H1 (cell line): ENCODE data around the gene ZDHHC9. TPM values are rescaled to one million over a fixed set of nuclear protein-coding genes. Genes with fewer than 3 reads are reported as not detected.

ENCODE experiments used
- CTCF ChIA-PET: fragments of 300-600 bp; sonication (Branson Sonifier 250); formaldehyde crosslinking; loops from one replicate; lab custom pipeline; 2021; ENCODE audit not compliant: partially characterized antibody; lab: Charles Lee
- POLR2A ChIA-PET: fragments of 300-600 bp; sonication (Branson Sonifier 250); formaldehyde crosslinking; loops from one replicate; lab custom pipeline; 2021; ENCODE audit warnings: inconsistent platforms; ENCODE audit not compliant: partially characterized antibody; lab: Charles Lee
- DNase-seq, 2 experiments: peaks; one replicate each; pipeline versions ENCODE4 v3.0.0 to v3.0.0-alpha.2; 2010 to 2022; ENCODE audit warnings: low spot score in 2 of 2, low read depth in 1 of 2, mixed read lengths in 1 of 2
- FAIRE-seq: peaks from 2 replicates; lab custom pipeline; 2011; peaks lifted over from hg19 to GRCh38; lab: Jason Lieb, UNC
- H2AFZ ChIP-seq: 2 replicates; pipeline ENCODE4 v1.8.1; 2012; ENCODE audit warnings: low read length, inconsistent platforms
- H2AK5ac ChIP-seq: 2 replicates; pipeline ENCODE4 v1.6.1; 2013; ENCODE audit warnings: low read depth, low read length
- H2BK120ac ChIP-seq: replicated peaks from 2 replicates; pipeline ENCODE3; 2013; ENCODE audit warnings: low read depth, low read length, inconsistent platforms
- H2BK12ac ChIP-seq: 2 replicates; pipeline ENCODE4 v1.6.1; 2013; ENCODE audit warnings: low read depth, low read length
- H2BK15ac ChIP-seq: 2 replicates; pipeline ENCODE4 v1.6.1; 2013; ENCODE audit warnings: low read length
- H2BK20ac ChIP-seq: 2 replicates; pipeline ENCODE4 v1.6.1; 2013; ENCODE audit warnings: low read length
- H2BK5ac ChIP-seq: 2 replicates; pipeline ENCODE4 v1.6.1; 2013; ENCODE audit warnings: low read depth, low read length
- H3K14ac ChIP-seq: 2 replicates; pipeline ENCODE4 v1.6.1; 2013; ENCODE audit warnings: inconsistent platforms; ENCODE audit not compliant: insufficient read length
- H3K18ac ChIP-seq: 2 replicates; pipeline ENCODE4 v1.6.1; 2013; ENCODE audit warnings: low read length; ENCODE audit errors: extremely low read depth
- H3K23ac ChIP-seq: 2 replicates; pipeline ENCODE4 v1.6.1; 2013; ENCODE audit warnings: inconsistent platforms; ENCODE audit not compliant: insufficient read length
- H3K23me2 ChIP-seq: 2 replicates; pipeline ENCODE4 v1.6.1; 2013; ENCODE audit warnings: low read depth, low read length
- H3K27ac ChIP-seq: 2 replicates; pipeline ENCODE4 v1.6.1; 2011; ENCODE audit warnings: low read depth, low read length, inconsistent platforms
- H3K27me3 ChIP-seq, 4 experiments: replicated peaks in 1 of 4; 1 replicate in 1 of 4; 2 replicates in 3 of 4; pipeline versions ENCODE4 v1.6.1 to v1.8.1; 2011 to 2013; ENCODE audit warnings: low read length in 3 of 4, mild to moderate bottlenecking in 3 of 4, inconsistent platforms in 2 of 4, mixed read lengths in 2 of 4, moderate library complexity in 1 of 4; ENCODE audit not compliant: control insufficient read depth in 3 of 4, insufficient read depth in 3 of 4; ENCODE audit errors: extremely low read depth in 1 of 4
- H3K36me3 ChIP-seq, 4 experiments: 2 replicates each; pipeline versions ENCODE4 v1.6.1 to v1.8.1; 2011 to 2013; ENCODE audit warnings: mild to moderate bottlenecking in 4 of 4, low read length in 3 of 4, moderate library complexity in 2 of 4, control low read depth in 1 of 4, inconsistent platforms in 1 of 4; ENCODE audit not compliant: insufficient read depth in 4 of 4, control insufficient read depth in 2 of 4
- H3K4ac ChIP-seq: replicated peaks from 2 replicates; pipeline ENCODE3; 2013; ENCODE audit warnings: low read length, low read depth, mixed read lengths, inconsistent platforms; ENCODE audit not compliant: insufficient read length
- H3K4me1 ChIP-seq, 4 experiments: replicated peaks in 1 of 4; 1 replicate in 1 of 4; 2 replicates in 3 of 4; pipeline versions ENCODE4 v1.6.1 to v1.8.1; 2011 to 2013; ENCODE audit warnings: low read length in 3 of 4, inconsistent platforms in 2 of 4, mixed read lengths in 1 of 4; ENCODE audit not compliant: insufficient read depth in 4 of 4, control insufficient read depth in 3 of 4
- H3K4me2 ChIP-seq, 2 experiments: 2 replicates each; pipeline versions ENCODE4 v1.6.1 to v1.8.1; 2011 to 2013; ENCODE audit warnings: low read depth in 2 of 2, low read length in 2 of 2, control low read depth in 1 of 2, inconsistent platforms in 1 of 2, mild to moderate bottlenecking in 1 of 2; ENCODE audit not compliant: insufficient read depth in 1 of 2
- H3K4me3 ChIP-seq, 4 experiments: fragments of 200-600, 300-600 bp in 1 of 4; sonication (generic), shearing (Covaris generic), sonication (Bioruptor Twin) in 1 of 4; 2 replicates each; pipeline versions ENCODE4 v1.5.1 to v1.8.1; 2011 to 2016; ENCODE audit warnings: low read length in 4 of 4, low read depth in 3 of 4, control low read depth in 2 of 4, inconsistent platforms in 2 of 4, mild to moderate bottlenecking in 2 of 4, mixed read lengths in 1 of 4, moderate library complexity in 1 of 4; ENCODE audit not compliant: insufficient read depth in 2 of 4; ENCODE audit errors: extremely low read depth in 1 of 4
- H3K56ac ChIP-seq: replicated peaks from 2 replicates; pipeline ENCODE3; 2013; ENCODE audit warnings: low read depth, mild to moderate bottlenecking, mixed read lengths, low read length, inconsistent platforms; ENCODE audit not compliant: insufficient read length
- H3K79me1 ChIP-seq: 2 replicates; pipeline ENCODE4 v1.6.1; 2013; ENCODE audit warnings: low read depth, low read length, control low read depth
- H3K79me2 ChIP-seq, 2 experiments: 2 replicates each; pipeline versions ENCODE4 v1.6.1 to v1.8.1; 2012 to 2013; ENCODE audit warnings: low read length in 2 of 2, mild to moderate bottlenecking in 2 of 2, inconsistent platforms in 1 of 2; ENCODE audit not compliant: insufficient read depth in 2 of 2, control insufficient read depth in 1 of 2
- H3K9ac ChIP-seq, 4 experiments: replicated peaks in 1 of 4; 1 replicate in 1 of 4; 2 replicates in 3 of 4; pipeline versions ENCODE4 v1.6.1 to v1.8.1; 2011 to 2013; ENCODE audit warnings: low read depth in 3 of 4, low read length in 3 of 4, control low read depth in 2 of 4, mild to moderate bottlenecking in 2 of 4, moderate library complexity in 2 of 4, inconsistent platforms in 1 of 4; ENCODE audit errors: extremely low read depth in 1 of 4
- H3K9me3 ChIP-seq, 2 experiments: 2 replicates each; pipeline versions ENCODE4 v1.6.1 to v1.8.1; 2012 to 2013; ENCODE audit warnings: mild to moderate bottlenecking in 2 of 2, moderate library complexity in 2 of 2, control low read depth in 1 of 2, inconsistent platforms in 1 of 2, low read depth in 1 of 2, low read length in 1 of 2, mixed read lengths in 1 of 2; ENCODE audit not compliant: insufficient read depth in 2 of 2
- H4K20me1 ChIP-seq, 2 experiments: replicated peaks in 1 of 2; 2 replicates each; pipeline versions ENCODE3 to v1.8.1; 2011 to 2013; ENCODE audit warnings: inconsistent platforms in 2 of 2, low read length in 2 of 2, mild to moderate bottlenecking in 1 of 2; ENCODE audit not compliant: insufficient read depth in 2 of 2, control insufficient read depth in 1 of 2
- H4K5ac ChIP-seq: 2 replicates; pipeline ENCODE4 v1.6.1; 2013; ENCODE audit warnings: low read length, low read depth, mixed read lengths, inconsistent platforms; ENCODE audit not compliant: insufficient read length
- H4K8ac ChIP-seq: 2 replicates; pipeline ENCODE4 v1.8.0; 2013; ENCODE audit warnings: mild to moderate bottlenecking, moderate library complexity, low read length, inconsistent platforms; ENCODE audit not compliant: insufficient read depth; ENCODE audit errors: extremely low read depth
- H4K91ac ChIP-seq: replicated peaks from 2 replicates; pipeline ENCODE3; 2013; ENCODE audit warnings: low read length, mixed read lengths, inconsistent platforms; ENCODE audit not compliant: insufficient read length
- CBX5 ChIP-seq: fragments of 300-800, 300-1000 bp; sonication (generic); IDR thresholded peaks from 2 replicates; pipeline ENCODE4 v1.7.1; 2016; ENCODE audit warnings: antibody characterized with exemption, low read length, low read depth
- CHD1 ChIP-seq: IDR thresholded peaks from 2 replicates; pipeline ENCODE4 v1.6.1; 2012; ENCODE audit warnings: low read depth, low read length, improper control_type of control experiment
- WGBS, 2 experiments: shearing (Covaris generic) in 1 of 2; methylation state at CpG; one replicate each; pipeline versions ENCODE4 v1.1.6 to v1.1.7; 2013 to 2015; ENCODE audit warnings: low lambda C conversion rate in 2 of 2, mixed read lengths in 2 of 2, inconsistent platforms in 1 of 2, low coverage in 1 of 2, missing lambda C conversion rate in 1 of 2; ENCODE audit not compliant: insufficient replicate concordance in 2 of 2, insufficient coverage in 1 of 2, insufficient read length in 1 of 2; ENCODE audit errors: extremely low coverage in 1 of 2, missing lambda C conversion rate in 1 of 2; 5-methylcytosine and 5-hydroxymethylcytosine counted together
- polyA plus RNA-seq, 7 experiments: library from polyadenylated mRNA; depleted of rRNA in 3 of 7; stranded (reverse) in 5 of 7; unstranded in 2 of 7; fragments of >200 nt in 5 of 7; fragments of 200-250 nt in 2 of 7; gene quantifications; 1 replicate in 5 of 7; 2 replicates in 1 of 7; 4 replicates in 1 of 7; pipeline versions ENCODE4 v1.2.1 to v1.2.3, GENCODE V29; 2011 to 2013; ENCODE audit warnings: missing spikeins in 2 of 7, mixed read lengths in 2 of 7
- total RNA-seq: library from RNA; stranded (reverse); fragmentation: NEBNext Ultra II Directional; extraction: Animal tissue kit (Norgen Biotek cat#: 25700); gene quantifications from 2 replicates; pipeline ENCODE4 v1.2.1, GENCODE V29; 2021

The ZDHHC9 gene
- total and polyA plus RNA-seq, 2 of the 8 experiments (the other 6 are each of a cell fraction or from before 2014, with no cell fraction given): 18.1 to 28.3 TPM

- Histone ChIP-seq H3K79me2 (no peaks in the 10 kb centered on the region), H3K4me2 (no peak overlapping the region), H2BK5ac (no peak overlapping the region), H3K36me3 (no peaks in the 10 kb centered on the region), H3K4me1 (peaks cover 0 to 2% (median 0%) of the 10 kb centered on the region in 4 experiments; a peak in 3 of 7 replicates), H4K5ac (no peak overlapping the region), H3K23me2 (no peaks in the 10 kb centered on the region), H3K23ac (no peak overlapping the region), H3K14ac (no peak overlapping the region), H2BK12ac (no peak overlapping the region), H3K9me3 (no peaks in the 10 kb centered on the region), H3K4ac (no peak overlapping the region), H2BK120ac (no peak overlapping the region), H3K27ac (no peak overlapping the region), H3K9ac (no peak overlapping the region), H2BK20ac (no peak overlapping the region), H4K8ac (no peak overlapping the region), H3K27me3 (no peaks in the 10 kb centered on the region), H3K56ac (no peak overlapping the region), H3K4me3 (no peak overlapping the region), H4K20me1 (no peaks in the 10 kb centered on the region), H2AK5ac (no peak overlapping the region), H2AFZ (no peak overlapping the region), H2BK15ac (no peak overlapping the region), H3K18ac (no peak overlapping the region), H4K91ac (no peak overlapping the region), H3K79me1 (no peaks in the 10 kb centered on the region)
- POLR2A ChIA-PET: no interaction called here
- CTCF ChIA-PET: interaction anchor here (0.9 to 3.7 kb wide), 3 partner anchors 12 to 139 kb away, joined by 3 to 8 read pairs (median 3); no protein-coding TSS in a partner anchor
- DNase-seq: no peak
- WGBS, 2 experiments: 86% methylated on average over 14 of the region's 30 CpGs; no CpG with 5 or more reads in 1 of the 2 experiments
- FAIRE-seq: no peak
- TF ChIP-seq CBX5: no peak
- TF ChIP-seq CHD1: no peak
These were observed 66.3 kb downstream of the ZDHHC9 start for GRCh38 chrX:129777218-129778030.
